SK-N-MC (cell line): ENCODE results near the gene PITX2.

Experiments used
- EZH2 ChIP-seq: fragments of 200-600 bp; sonication (generic); IDR thresholded peaks from one replicate; pipeline ENCODE4 v1.6.1; 2017; ENCODE audit warnings: antibody characterized with exemption
- FOXP2 ChIP-seq: optimal IDR thresholded peaks from 2 replicates; pipeline ENCODE3; 2011; ENCODE audit warnings: mild to moderate bottlenecking, moderate library complexity; ENCODE audit not compliant: insufficient read depth; ENCODE audit errors: extremely low read length, control extremely low read depth
- POLR2AphosphoS5 ChIP-seq: IDR thresholded peaks from 2 replicates; pipeline ENCODE4 v1.6.1; 2012; ENCODE audit warnings: mild to moderate bottlenecking, low read depth, low read length, borderline replicate concordance

DNA sequence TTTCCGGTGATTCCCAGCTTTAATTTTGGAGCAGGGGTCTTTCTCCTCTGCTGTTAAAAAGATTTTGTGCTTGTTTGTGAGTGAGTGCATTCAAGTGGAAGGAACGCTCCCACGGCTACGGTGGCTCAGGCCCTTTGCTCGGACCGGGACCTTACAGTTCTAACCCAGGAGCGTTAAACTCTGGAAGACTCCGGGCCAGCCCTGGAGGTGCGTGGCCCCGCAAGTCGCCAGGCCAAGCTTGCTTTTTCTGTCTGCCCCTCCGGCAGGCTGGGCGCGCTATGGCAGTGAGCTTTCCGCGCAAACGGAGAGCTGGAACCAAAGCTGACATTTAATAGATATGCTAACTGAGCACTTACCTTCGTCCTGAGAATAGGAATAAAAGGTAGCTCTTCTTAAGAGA lies 18.3 kb upstream of the PITX2 start:
- TF ChIP-seq POLR2AphosphoS5 (no peak), EZH2 (no peak), FOXP2 (no peak)
